Sigmoid colon (tissue), 7 donors: ENCODE measurements around the gene SLC39A12. TPM values are rescaled to one million over a fixed set of nuclear protein-coding genes. Genes with fewer than 3 reads are reported as not detected.

Experiments
- DNase-seq: peaks from one replicate; pipeline ENCODE4 v3.0.0-alpha.2; 2019
- H3K27ac ChIP-seq, 4 donors: fragments of 200-600 bp; sonication (generic); one replicate each; pipeline ENCODE4 v1.5.1; 2016 to 2019; ENCODE audit warnings: mild to moderate bottlenecking in 1 of 4
- H3K27me3 ChIP-seq, 3 donors: fragments of 200-600 bp; sonication (generic); one replicate each; pipeline ENCODE4 v1.5.1; 2019; ENCODE audit warnings: mild to moderate bottlenecking in 1 of 3
- H3K36me3 ChIP-seq, 4 donors: fragments of 200-600 bp; sonication (generic); one replicate each; pipeline ENCODE4 v1.5.1; 2016 to 2019
- H3K4me1 ChIP-seq, 4 donors: fragments of 200-600 bp; sonication (generic); one replicate each; pipeline ENCODE4 v1.5.1; 2017 to 2019
- H3K4me3 ChIP-seq, 4 donors: fragments of 200-600 bp; sonication (generic); one replicate each; pipeline ENCODE4 v1.5.1; 2017 to 2019; ENCODE audit warnings: mild to moderate bottlenecking in 2 of 4, moderate library complexity in 1 of 4
- H3K9me3 ChIP-seq, 4 donors: fragments of 200-600 bp in 3 of 4; sonication (generic) in 3 of 4; one replicate each; pipeline versions ENCODE4 v1.5.1 to v1.6.1; 2013 to 2019
- CTCF ChIP-seq, 4 experiments: fragments of 450-650 bp in 3 of 4; fragments of 200-600 bp in 1 of 4; IDR thresholded peaks; one replicate each; pipeline ENCODE4 v1.5.1; 2016 to 2019; ENCODE audit warnings: antibody characterized with exemption in 4 of 4, mild to moderate bottlenecking in 3 of 4, moderate library complexity in 2 of 4
- EP300 ChIP-seq, 4 donors: sonication (generic); formaldehyde crosslinking; IDR thresholded peaks; one replicate each; pipeline ENCODE4 v1.6.1; 2017; ENCODE audit warnings: antibody characterized with exemption in 4 of 4
- POLR2A ChIP-seq, 2 donors: fragments of 450-650 bp; IDR thresholded peaks; one replicate each; pipeline ENCODE4 v1.6.1; 2016; ENCODE audit warnings: antibody characterized with exemption in 2 of 2, mild to moderate bottlenecking in 2 of 2, moderate library complexity in 2 of 2
- POLR2AphosphoS5 ChIP-seq, 4 donors: sonication (generic); formaldehyde crosslinking; IDR thresholded peaks; one replicate each; pipeline ENCODE4 v1.6.1; 2017; ENCODE audit warnings: antibody characterized with exemption in 4 of 4
- WGBS, 2 donors: extraction: QIAGEN DNeasy Blood & Tissue Kit; methylation state at CpG; one replicate each; pipeline ENCODE4 v1.1.7; 2013; 5-methylcytosine and 5-hydroxymethylcytosine counted together
- intact Hi-C: fragments of 100-400 bp; cut with DNase I; formaldehyde crosslinking; loops from one replicate; pipeline ENCODE4 v1.15.1; 2023
- polyA plus RNA-seq, 3 donors: library from polyadenylated mRNA; stranded (reverse); fragments of 200-250 nt; gene quantifications; one replicate each; pipeline ENCODE4 v1.2.3, GENCODE V29; 2013
- total RNA-seq, 4 donors: library from RNA; depleted of rRNA; stranded (reverse); fragments of >200 nt; gene quantifications; one replicate each; pipeline ENCODE4 v1.1.0, GENCODE V29; 2016
- donor health status: healthy with polysubstance abuse.
- donor health status: Bipolar disorder and iron deficiency.
- donor health status: healthy.

The SLC39A12 gene
- total and polyA plus RNA-seq, 7 donors = 0.14 to 0.16 TPM; not detected in 5

GRCh38 chr10:17989908-17990767, 38.4 kb downstream of the SLC39A12 start:
- 72 to 92% methylated on average over 6 of the region's 6 CpGs for WGBS, 2 donors
- Histone ChIP-seq H3K27ac (no peak overlapping the region), H3K4me1 (no peaks in the 10 kb centered on the region), H3K9me3 (no peaks in the 10 kb centered on the region), H3K4me3 (no peak overlapping the region), H3K27me3 (no peaks in the 10 kb centered on the region), H3K36me3 (no peaks in the 10 kb centered on the region)
- TF ChIP-seq CTCF (IDR thresholded peaks at IDR 0.05) = no peak
- TF ChIP-seq POLR2A (IDR thresholded peaks at IDR 0.05) = no peak
- TF ChIP-seq EP300 (IDR thresholded peaks at IDR 0.05) = no peak
- TF ChIP-seq POLR2AphosphoS5 (IDR thresholded peaks at IDR 0.05) = no peak
- intact Hi-C loops = no loop called here
- DNase-seq = no peak

- no peak for TF ChIP-seq CTCF (IDR thresholded peaks at IDR 0.05)
- TF ChIP-seq POLR2A (IDR thresholded peaks at IDR 0.05) = no peak
- TF ChIP-seq EP300 (IDR thresholded peaks at IDR 0.05) = no peak
- no peak for TF ChIP-seq POLR2AphosphoS5 (IDR thresholded peaks at IDR 0.05)
- H3K36me3 ChIP-seq = no peaks in the 10 kb centered on the region
- no peak overlapping the region for H3K27ac ChIP-seq
- no peak overlapping the region for H3K4me3 ChIP-seq
- H3K4me1 ChIP-seq = no peaks in the 10 kb centered on the region
- DNase-seq = no peak
- no peaks in the 10 kb centered on the region for H3K27me3 ChIP-seq
- intact Hi-C loops = no loop called here
- H3K9me3 ChIP-seq = no peaks in the 10 kb centered on the region
Observed at GRCh38 chr10:17992266-17992665, 40.5 kb downstream of the SLC39A12 start.

GRCh38 chr10:17993361-17993760, 41.6 kb downstream of the SLC39A12 start:
- no peak for TF ChIP-seq CTCF (IDR thresholded peaks at IDR 0.05)
- TF ChIP-seq EP300 (IDR thresholded peaks at IDR 0.05) = no peak
- no peak for TF ChIP-seq POLR2A (IDR thresholded peaks at IDR 0.05)
- TF ChIP-seq POLR2AphosphoS5 (IDR thresholded peaks at IDR 0.05) = no peak
- Histone ChIP-seq H3K4me3 (no peak overlapping the region), H3K9me3 (no peaks in the 10 kb centered on the region), H3K27me3 (no peaks in the 10 kb centered on the region), H3K27ac (no peak overlapping the region), H3K4me1 (no peaks in the 10 kb centered on the region), H3K36me3 (no peaks in the 10 kb centered on the region)
- intact Hi-C loops = no loop called here
- no peak for DNase-seq
- WGBS, 2 donors = 54 to 62% methylated on average over 3 of the region's 3 CpGs

- H3K4me1 ChIP-seq = peaks cover 0 to 6% (median 2%) of the 10 kb centered on the region in 4 donors
- no peak overlapping the region for H3K4me3 ChIP-seq
- DNase-seq = no peak
- no peak for TF ChIP-seq POLR2A (IDR thresholded peaks at IDR 0.05)
- intact Hi-C loops = no loop called here
- 92 to 97% methylated on average over 2 of the region's 2 CpGs for WGBS, 2 donors
- no peaks in the 10 kb centered on the region for H3K27me3 ChIP-seq
- H3K27ac ChIP-seq = no peak overlapping the region
- no peaks in the 10 kb centered on the region for H3K36me3 ChIP-seq
- no peaks in the 10 kb centered on the region for H3K9me3 ChIP-seq
Observed at GRCh38 chr10:18000601-18001000, 48.9 kb downstream of the SLC39A12 start.

GRCh38 chr10:18005445-18005780, 53.7 kb downstream of the SLC39A12 start:
- no peaks in the 10 kb centered on the region for H3K27me3 ChIP-seq
- TF ChIP-seq EP300 (IDR thresholded peaks at IDR 0.05) = no peak
- no peak for TF ChIP-seq CTCF (IDR thresholded peaks at IDR 0.05)
- no peak for TF ChIP-seq POLR2A (IDR thresholded peaks at IDR 0.05)
- TF ChIP-seq POLR2AphosphoS5 (IDR thresholded peaks at IDR 0.05) = no peak
- no peak overlapping the region for H3K27ac ChIP-seq
- H3K9me3 ChIP-seq = no peaks in the 10 kb centered on the region
- H3K4me3 ChIP-seq = no peak overlapping the region
- peaks cover 0 to 13% (median 8%) of the 10 kb centered on the region in 4 donors for H3K4me1 ChIP-seq
- intact Hi-C loops = no loop called here
- H3K36me3 ChIP-seq = no peaks in the 10 kb centered on the region
- DNase-seq = no peak
- WGBS, 2 donors = 22 to 44% methylated on average over 3 of the region's 3 CpGs
